GM12878 (cell line): ENCODE measurements around the gene DYNC2LI1.

ENCODE experiments used
- ATF2 ChIP-seq: IDR thresholded peaks from 2 replicates; pipeline ENCODE4 v1.6.1; 2012; ENCODE audit warnings: low read length, inconsistent platforms
- BMI1 ChIP-seq: fragments of 450-650 bp; IDR thresholded peaks from 2 replicates; pipeline ENCODE4 v1.6.1; 2016; ENCODE audit warnings: mild to moderate bottlenecking, moderate library complexity, borderline replicate concordance
- CBX3 ChIP-seq: fragments of 200-600 bp; sonication (generic); IDR thresholded peaks from 2 replicates; pipeline ENCODE4 v1.6.1; 2016; ENCODE audit warnings: low read depth, borderline replicate concordance
- EZH2 ChIP-seq: IDR thresholded peaks from 2 replicates; pipeline ENCODE4 v1.6.1; 2012; ENCODE audit warnings: low read depth, mild to moderate bottlenecking, control low read depth, inconsistent platforms, low read length, borderline replicate concordance; ENCODE audit not compliant: control insufficient read depth
- FOXM1 ChIP-seq: IDR thresholded peaks from 2 replicates; pipeline ENCODE4 v1.6.1; 2012; ENCODE audit warnings: low read depth, mild to moderate bottlenecking, inconsistent platforms, low read length, moderate library complexity
- KAT2A ChIP-seq: conservative IDR thresholded peaks from 2 replicates; pipeline ENCODE4 v1.6.1; 2011; ENCODE audit warnings: low read depth, low read length; ENCODE audit not compliant: control insufficient read depth
- TCF7 ChIP-seq: IDR thresholded peaks from 2 replicates; pipeline ENCODE4 v1.6.1; 2014; ENCODE audit warnings: antibody characterized with exemption, borderline replicate concordance
- TF ChIP-seq, protein P1 (sequence below): IDR thresholded peaks from 2 replicates; pipeline ENCODE4 v1.6.1; 2011; ENCODE audit warnings: mild to moderate bottlenecking, low read depth, low read length, moderate library complexity; ENCODE audit not compliant: insufficient replicate concordance
- TF ChIP-seq, protein P2 (sequence below), 3 experiments: IDR thresholded peaks in 2 of 3; conservative IDR thresholded peaks in 1 of 3; 2 replicates each; pipeline ENCODE4 v1.5.1; 2011; ENCODE audit warnings: low read depth in 3 of 3, low read length in 3 of 3, mild to moderate bottlenecking in 3 of 3, control low read depth in 2 of 3, moderate library complexity in 2 of 3, inconsistent platforms in 1 of 3, mixed read lengths in 1 of 3; ENCODE audit not compliant: control insufficient read depth in 2 of 3, insufficient read depth in 1 of 3; ENCODE audit errors: extremely low read depth in 1 of 3
- TF ChIP-seq, protein P3 (sequence below): fragments of 450-650 bp; formaldehyde crosslinking; IDR thresholded peaks from 2 replicates; pipeline ENCODE4 v1.4.0; 2020; ENCODE audit warnings: mild to moderate bottlenecking, moderate library complexity

GRCh38 chr2:43751476-43751990 is 22.3 kb upstream of the DYNC2LI1 start:
- TF ChIP-seq KAT2A = no peak
- TF ChIP-seq, protein P1, sequence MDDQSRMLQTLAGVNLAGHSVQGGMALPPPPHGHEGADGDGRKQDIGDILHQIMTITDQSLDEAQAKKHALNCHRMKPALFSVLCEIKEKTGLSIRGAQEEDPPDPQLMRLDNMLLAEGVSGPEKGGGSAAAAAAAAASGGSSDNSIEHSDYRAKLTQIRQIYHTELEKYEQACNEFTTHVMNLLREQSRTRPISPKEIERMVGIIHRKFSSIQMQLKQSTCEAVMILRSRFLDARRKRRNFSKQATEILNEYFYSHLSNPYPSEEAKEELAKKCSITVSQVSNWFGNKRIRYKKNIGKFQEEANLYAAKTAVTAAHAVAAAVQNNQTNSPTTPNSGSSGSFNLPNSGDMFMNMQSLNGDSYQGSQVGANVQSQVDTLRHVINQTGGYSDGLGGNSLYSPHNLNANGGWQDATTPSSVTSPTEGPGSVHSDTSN = no peak
- TF ChIP-seq, protein P2, sequence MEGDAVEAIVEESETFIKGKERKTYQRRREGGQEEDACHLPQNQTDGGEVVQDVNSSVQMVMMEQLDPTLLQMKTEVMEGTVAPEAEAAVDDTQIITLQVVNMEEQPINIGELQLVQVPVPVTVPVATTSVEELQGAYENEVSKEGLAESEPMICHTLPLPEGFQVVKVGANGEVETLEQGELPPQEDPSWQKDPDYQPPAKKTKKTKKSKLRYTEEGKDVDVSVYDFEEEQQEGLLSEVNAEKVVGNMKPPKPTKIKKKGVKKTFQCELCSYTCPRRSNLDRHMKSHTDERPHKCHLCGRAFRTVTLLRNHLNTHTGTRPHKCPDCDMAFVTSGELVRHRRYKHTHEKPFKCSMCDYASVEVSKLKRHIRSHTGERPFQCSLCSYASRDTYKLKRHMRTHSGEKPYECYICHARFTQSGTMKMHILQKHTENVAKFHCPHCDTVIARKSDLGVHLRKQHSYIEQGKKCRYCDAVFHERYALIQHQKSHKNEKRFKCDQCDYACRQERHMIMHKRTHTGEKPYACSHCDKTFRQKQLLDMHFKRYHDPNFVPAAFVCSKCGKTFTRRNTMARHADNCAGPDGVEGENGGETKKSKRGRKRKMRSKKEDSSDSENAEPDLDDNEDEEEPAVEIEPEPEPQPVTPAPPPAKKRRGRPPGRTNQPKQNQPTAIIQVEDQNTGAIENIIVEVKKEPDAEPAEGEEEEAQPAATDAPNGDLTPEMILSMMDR (IDR thresholded peaks at IDR 0.05 in 2 of 3, conservative IDR thresholded peaks at IDR 0.05 in 1 of 3; ENCODE audit: control insufficient read depth in 2 of 3, extremely low read depth in 1 of 3, insufficient read depth in 1 of 3, low read depth in 3 of 3, low read length in 3 of 3) = no peak
- TF ChIP-seq, protein P3, sequence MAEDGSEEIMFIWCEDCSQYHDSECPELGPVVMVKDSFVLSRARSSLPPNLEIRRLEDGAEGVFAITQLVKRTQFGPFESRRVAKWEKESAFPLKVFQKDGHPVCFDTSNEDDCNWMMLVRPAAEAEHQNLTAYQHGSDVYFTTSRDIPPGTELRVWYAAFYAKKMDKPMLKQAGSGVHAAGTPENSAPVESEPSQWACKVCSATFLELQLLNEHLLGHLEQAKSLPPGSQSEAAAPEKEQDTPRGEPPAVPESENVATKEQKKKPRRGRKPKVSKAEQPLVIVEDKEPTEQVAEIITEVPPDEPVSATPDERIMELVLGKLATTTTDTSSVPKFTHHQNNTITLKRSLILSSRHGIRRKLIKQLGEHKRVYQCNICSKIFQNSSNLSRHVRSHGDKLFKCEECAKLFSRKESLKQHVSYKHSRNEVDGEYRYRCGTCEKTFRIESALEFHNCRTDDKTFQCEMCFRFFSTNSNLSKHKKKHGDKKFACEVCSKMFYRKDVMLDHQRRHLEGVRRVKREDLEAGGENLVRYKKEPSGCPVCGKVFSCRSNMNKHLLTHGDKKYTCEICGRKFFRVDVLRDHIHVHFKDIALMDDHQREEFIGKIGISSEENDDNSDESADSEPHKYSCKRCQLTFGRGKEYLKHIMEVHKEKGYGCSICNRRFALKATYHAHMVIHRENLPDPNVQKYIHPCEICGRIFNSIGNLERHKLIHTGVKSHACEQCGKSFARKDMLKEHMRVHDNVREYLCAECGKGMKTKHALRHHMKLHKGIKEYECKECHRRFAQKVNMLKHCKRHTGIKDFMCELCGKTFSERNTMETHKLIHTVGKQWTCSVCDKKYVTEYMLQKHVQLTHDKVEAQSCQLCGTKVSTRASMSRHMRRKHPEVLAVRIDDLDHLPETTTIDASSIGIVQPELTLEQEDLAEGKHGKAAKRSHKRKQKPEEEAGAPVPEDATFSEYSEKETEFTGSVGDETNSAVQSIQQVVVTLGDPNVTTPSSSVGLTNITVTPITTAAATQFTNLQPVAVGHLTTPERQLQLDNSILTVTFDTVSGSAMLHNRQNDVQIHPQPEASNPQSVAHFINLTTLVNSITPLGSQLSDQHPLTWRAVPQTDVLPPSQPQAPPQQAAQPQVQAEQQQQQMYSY = no peak
- TF ChIP-seq ATF2 = no peak
- no peak for TF ChIP-seq FOXM1
- TF ChIP-seq BMI1 = no peak
- no peak for TF ChIP-seq EZH2
- TF ChIP-seq CBX3 = no peak
- TF ChIP-seq TCF7 = no peak
